Measurements from ENCODE around the gene EFNB2.

EFNB2 gene

DNA sequence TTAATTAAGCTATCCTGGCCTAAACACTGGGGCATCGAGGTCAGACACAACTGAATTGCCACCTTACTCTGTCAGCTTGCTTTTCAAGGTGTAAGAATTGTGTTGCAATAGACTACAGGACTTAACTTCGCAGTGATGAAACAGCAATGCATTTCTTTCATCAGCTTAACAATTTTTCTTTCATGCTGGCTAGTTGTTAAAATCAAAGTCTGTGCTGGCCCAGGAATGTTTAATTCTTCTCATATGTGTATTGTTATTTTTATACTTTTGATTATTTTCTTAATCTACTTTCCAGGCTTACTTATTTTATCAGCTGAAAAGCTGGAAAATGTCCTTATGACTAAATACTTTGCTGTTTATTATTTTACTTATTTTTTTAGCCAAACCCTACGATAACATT is 79.7 kb downstream of the EFNB2 start:
- Histone ChIP-seq H3K36me3 (ENCODE audit: control insufficient read depth, low read length) (no peaks in the 10 kb centered on the region), H3K79me2 (ENCODE audit: control insufficient read depth, low read length) (no peaks in the 10 kb centered on the region), H4K20me1 (ENCODE audit: control insufficient read depth, insufficient read depth, low read depth, low read length) (no peaks in the 10 kb centered on the region), H3K9me3 (ENCODE audit: control insufficient read depth, insufficient read depth, low read length) (no peaks in the 10 kb centered on the region), H3K4me3 (ENCODE audit: low read length) (no peak overlapping the region), H3K27me3 (ENCODE audit: control insufficient read depth, low read length) (no peaks in the 10 kb centered on the region), H3K9me2 (replicated peaks; ENCODE audit: control insufficient read depth, low read length) (no peaks in the 10 kb centered on the region), H3F3A (ENCODE audit: control insufficient read depth, insufficient read depth) (no peaks in the 10 kb centered on the region), H3K27ac (ENCODE audit: low read depth, low read length) (no peak overlapping the region), H3K4me1 (ENCODE audit: control insufficient read depth, low read length) (no peaks in the 10 kb centered on the region), H3K4me2 (ENCODE audit: low read length) (no peak overlapping the region)
- TF ChIP-seq EZH2phosphoT487 (IDR thresholded peaks at IDR 0.05; ENCODE audit: borderline replicate concordance, low read length), result no peak
- TF ChIP-seq, protein P1, sequence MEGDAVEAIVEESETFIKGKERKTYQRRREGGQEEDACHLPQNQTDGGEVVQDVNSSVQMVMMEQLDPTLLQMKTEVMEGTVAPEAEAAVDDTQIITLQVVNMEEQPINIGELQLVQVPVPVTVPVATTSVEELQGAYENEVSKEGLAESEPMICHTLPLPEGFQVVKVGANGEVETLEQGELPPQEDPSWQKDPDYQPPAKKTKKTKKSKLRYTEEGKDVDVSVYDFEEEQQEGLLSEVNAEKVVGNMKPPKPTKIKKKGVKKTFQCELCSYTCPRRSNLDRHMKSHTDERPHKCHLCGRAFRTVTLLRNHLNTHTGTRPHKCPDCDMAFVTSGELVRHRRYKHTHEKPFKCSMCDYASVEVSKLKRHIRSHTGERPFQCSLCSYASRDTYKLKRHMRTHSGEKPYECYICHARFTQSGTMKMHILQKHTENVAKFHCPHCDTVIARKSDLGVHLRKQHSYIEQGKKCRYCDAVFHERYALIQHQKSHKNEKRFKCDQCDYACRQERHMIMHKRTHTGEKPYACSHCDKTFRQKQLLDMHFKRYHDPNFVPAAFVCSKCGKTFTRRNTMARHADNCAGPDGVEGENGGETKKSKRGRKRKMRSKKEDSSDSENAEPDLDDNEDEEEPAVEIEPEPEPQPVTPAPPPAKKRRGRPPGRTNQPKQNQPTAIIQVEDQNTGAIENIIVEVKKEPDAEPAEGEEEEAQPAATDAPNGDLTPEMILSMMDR (IDR thresholded peaks at IDR 0.05; ENCODE audit: low read depth, low read length, poor library complexity, severe bottlenecking), result no peak

DNA sequence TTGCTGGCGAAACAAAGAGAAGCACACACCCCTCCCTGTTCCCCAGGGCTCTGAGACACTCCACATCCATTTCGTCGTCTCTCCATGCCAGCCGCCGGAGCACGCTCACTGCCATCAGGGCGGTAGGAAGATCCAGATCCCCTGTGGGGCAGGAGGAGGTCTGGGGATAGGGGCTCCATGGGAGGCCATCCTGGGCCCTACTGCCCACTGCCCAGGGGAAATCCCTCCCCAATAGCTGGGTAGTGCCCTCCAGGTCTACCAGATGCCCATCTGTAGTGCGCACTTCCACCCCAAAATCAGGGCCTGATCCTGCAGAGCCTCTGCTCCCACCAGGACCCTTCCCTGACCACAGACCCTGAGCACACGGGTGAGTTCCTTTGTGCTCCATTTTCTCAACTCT is 80.3 kb downstream of the EFNB2 start:
- Histone ChIP-seq H3K4me1 (ENCODE audit: control insufficient read depth, low read length) (no peaks in the 10 kb centered on the region), H3K9me3 (ENCODE audit: control insufficient read depth, insufficient read depth, low read length) (no peaks in the 10 kb centered on the region), H4K20me1 (ENCODE audit: control insufficient read depth, insufficient read depth, low read depth, low read length) (no peaks in the 10 kb centered on the region), H3K36me3 (ENCODE audit: control insufficient read depth, low read length) (no peaks in the 10 kb centered on the region), H3K27me3 (ENCODE audit: control insufficient read depth, low read length) (no peaks in the 10 kb centered on the region), H3K4me2 (ENCODE audit: low read length) (no peak overlapping the region), H3K27ac (ENCODE audit: low read depth, low read length) (no peak overlapping the region), H3K4me3 (ENCODE audit: low read length) (no peak overlapping the region), H3K79me2 (ENCODE audit: control insufficient read depth, low read length) (no peaks in the 10 kb centered on the region), H3F3A (ENCODE audit: control insufficient read depth, insufficient read depth) (no peaks in the 10 kb centered on the region), H3K9me2 (replicated peaks; ENCODE audit: control insufficient read depth, low read length) (no peaks in the 10 kb centered on the region)
- no peak for TF ChIP-seq EZH2phosphoT487 (IDR thresholded peaks at IDR 0.05; ENCODE audit: borderline replicate concordance, low read length)
- TF ChIP-seq, protein P1 (IDR thresholded peaks at IDR 0.05; ENCODE audit: low read depth, low read length, poor library complexity, severe bottlenecking), result no peak

DNA sequence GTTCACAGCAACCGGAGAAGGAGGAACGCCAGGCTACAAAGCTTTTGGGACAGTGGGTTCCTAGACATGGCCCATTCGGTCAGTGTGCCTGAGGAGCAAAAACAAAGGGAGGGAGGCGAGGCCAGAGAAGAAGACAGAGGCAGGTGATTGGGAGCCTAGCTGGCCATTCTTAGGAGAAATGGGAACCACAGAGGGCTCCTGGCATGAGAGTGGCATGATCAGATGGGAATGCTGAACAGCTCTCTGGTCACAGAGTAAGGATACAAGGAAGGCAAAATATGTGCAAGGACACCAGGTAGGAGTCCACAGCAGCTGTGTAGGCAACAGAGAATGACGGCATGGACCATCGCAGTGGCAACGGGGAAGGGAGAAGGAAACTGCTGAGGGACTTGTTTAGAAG is 82.4 kb downstream of the EFNB2 start:
- H4K20me1 ChIP-seq (ENCODE audit: control insufficient read depth, insufficient read depth, low read depth, low read length), result no peaks in the 10 kb centered on the region
- H3K4me3 ChIP-seq (ENCODE audit: low read length), result no peak overlapping the region
- no peaks in the 10 kb centered on the region for H3K36me3 ChIP-seq (ENCODE audit: control insufficient read depth, low read length)
- H3K27ac ChIP-seq (ENCODE audit: low read depth, low read length), result no peak overlapping the region
- H3K27me3 ChIP-seq (ENCODE audit: control insufficient read depth, low read length), result no peaks in the 10 kb centered on the region
- H3K9me2 ChIP-seq (replicated peaks; ENCODE audit: control insufficient read depth, low read length), result no peaks in the 10 kb centered on the region
- TF ChIP-seq, protein P1 (IDR thresholded peaks at IDR 0.05; ENCODE audit: low read depth, low read length, poor library complexity, severe bottlenecking), result no peak
- TF ChIP-seq EZH2phosphoT487 (IDR thresholded peaks at IDR 0.05; ENCODE audit: borderline replicate concordance, low read length), result no peak
- H3K9me3 ChIP-seq (ENCODE audit: control insufficient read depth, insufficient read depth, low read length), result no peaks in the 10 kb centered on the region
- H3K4me2 ChIP-seq (ENCODE audit: low read length), result no peak overlapping the region
- H3K4me1 ChIP-seq (ENCODE audit: control insufficient read depth, low read length), result no peaks in the 10 kb centered on the region
- no peaks in the 10 kb centered on the region for H3F3A ChIP-seq (ENCODE audit: control insufficient read depth, insufficient read depth)
- H3K79me2 ChIP-seq (ENCODE audit: control insufficient read depth, low read length), result no peaks in the 10 kb centered on the region

DNA sequence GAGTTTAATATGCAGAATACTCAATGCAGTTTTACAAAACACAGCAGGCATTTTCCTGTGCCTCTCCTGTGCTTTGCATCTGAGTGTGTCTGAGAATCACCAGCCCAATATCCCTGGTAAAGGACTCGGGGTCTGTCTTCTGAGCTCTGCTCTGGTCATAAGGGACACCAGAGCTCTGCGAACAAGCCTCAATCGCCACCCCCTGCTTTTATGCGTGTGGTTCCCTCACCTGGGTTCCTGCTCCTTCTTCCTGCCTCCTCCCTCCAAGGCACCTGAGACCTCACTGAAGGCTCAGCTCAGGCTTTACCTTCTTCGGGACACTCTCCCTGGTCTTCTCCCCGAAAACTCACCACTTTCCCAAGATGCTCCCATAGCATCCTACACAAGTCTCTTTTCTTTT is 84.5 kb downstream of the EFNB2 start:
- Histone ChIP-seq H4K20me1 (ENCODE audit: control insufficient read depth, insufficient read depth, low read depth, low read length) (no peaks in the 10 kb centered on the region), H3K27ac (ENCODE audit: low read depth, low read length) (no peak overlapping the region), H3K27me3 (ENCODE audit: control insufficient read depth, low read length) (no peaks in the 10 kb centered on the region), H3K4me1 (ENCODE audit: control insufficient read depth, low read length) (peaks cover 11% of the 10 kb centered on the region), H3F3A (ENCODE audit: control insufficient read depth, insufficient read depth) (no peaks in the 10 kb centered on the region), H3K9me2 (replicated peaks; ENCODE audit: control insufficient read depth, low read length) (no peaks in the 10 kb centered on the region), H3K9me3 (ENCODE audit: control insufficient read depth, insufficient read depth, low read length) (no peaks in the 10 kb centered on the region), H3K4me3 (ENCODE audit: low read length) (no peak overlapping the region), H3K4me2 (ENCODE audit: low read length) (no peak overlapping the region), H3K36me3 (ENCODE audit: control insufficient read depth, low read length) (no peaks in the 10 kb centered on the region), H3K79me2 (ENCODE audit: control insufficient read depth, low read length) (no peaks in the 10 kb centered on the region)
- TF ChIP-seq, protein P1 (IDR thresholded peaks at IDR 0.05; ENCODE audit: low read depth, low read length, poor library complexity, severe bottlenecking), result no peak
- TF ChIP-seq EZH2phosphoT487 (IDR thresholded peaks at IDR 0.05; ENCODE audit: borderline replicate concordance, low read length), result no peak
